HCT116 (cell line): ENCODE results near the gene PLAU. TPM values are rescaled to one million over a fixed set of nuclear protein-coding genes. Genes with fewer than 3 reads are reported as not detected.

Source experiments
- ATAC-seq: fragments of 200-7000 bp; cut with Tn5 transposase; 2 replicates; pipeline ENCODE4 v1.9.1; 2020; ENCODE audit warnings: mild to moderate bottlenecking, moderate library complexity
- BruUV-seq: library from RNA; stranded (reverse); fragments of 400-500 nt; replicated peaks from 2 replicates; lab custom pipeline; 2021; lab: Mats Ljungman, UMichigan
- CTCF ChIA-PET: fragments of 300-600 bp; sonication (Branson Sonifier 250); formaldehyde crosslinking; loops from one replicate; lab custom pipeline; 2021; ENCODE audit warnings: antibody characterized with exemption; lab: Charles Lee
- POLR2A ChIA-PET: fragments of 300-600, 350-600 bp; sonication (Branson Sonifier 250); formaldehyde crosslinking; loops from one replicate; lab custom pipeline; 2021; ENCODE audit warnings: antibody characterized with exemption; lab: Charles Lee
- RAD21 ChIA-PET, 2 experiments: fragments of 300-600 bp; sonication (Branson Sonifier 250); formaldehyde crosslinking; loops; one replicate each; lab custom pipeline; 2023; ENCODE audit warnings: low total read pairs in 2 of 2; ENCODE audit not compliant: uncharacterized antibody in 2 of 2, unreplicated experiment in 2 of 2, low non-redundant PET in 1 of 2; lab: Charles Lee
- DNase-seq: peaks from one replicate; pipeline ENCODE4 v3.0.0-alpha.2; 2010; ENCODE audit warnings: low read depth, low spot score
- H2AFZ ChIP-seq: fragments of 200-600 bp; shearing (Covaris generic), sonication (generic); 2 replicates; pipeline ENCODE4 v1.6.1; 2017; ENCODE audit warnings: low read depth, mixed run types, mixed read lengths, antibody characterized with exemption, low read length; ENCODE audit not compliant: poor library complexity, severe bottlenecking
- H3K27ac ChIP-seq: 2 replicates; pipeline ENCODE4 v1.5.1; 2012; ENCODE audit warnings: low read depth, low read length
- H3K27me3 ChIP-seq: fragments of 200-600 bp; sonication (generic); 2 replicates; pipeline ENCODE4 v1.6.1; 2016; ENCODE audit warnings: mixed run types, low read length, mixed read lengths; ENCODE audit not compliant: insufficient read depth
- H3K36me3 ChIP-seq, 2 experiments: fragments of 200-500 bp in 1 of 2; fragments of 200-600 bp in 1 of 2; sonication (Bioruptor generic) in 1 of 2; sonication (generic) in 1 of 2; 2 replicates each; pipeline versions ENCODE4 v1.5.1 to v1.6.1; 2014 to 2016; ENCODE audit warnings: low read length in 2 of 2, inconsistent platforms in 1 of 2, mixed read lengths in 1 of 2, mixed run types in 1 of 2; ENCODE audit not compliant: insufficient read depth in 2 of 2, control insufficient read depth in 1 of 2
- H3K4me1 ChIP-seq, 2 experiments: fragments of 200-600 bp in 1 of 2; sonication (generic) in 1 of 2; 2 replicates each; pipeline versions ENCODE4 v1.5.1 to v1.6.1; 2012 to 2017; ENCODE audit warnings: low read length in 2 of 2, inconsistent platforms in 1 of 2, mild to moderate bottlenecking in 1 of 2, mixed read lengths in 1 of 2, mixed run types in 1 of 2, moderate library complexity in 1 of 2; ENCODE audit not compliant: insufficient read depth in 2 of 2, control insufficient read depth in 1 of 2
- H3K4me2 ChIP-seq: fragments of 200-600 bp; sonication (generic); 2 replicates; pipeline ENCODE4 v1.6.1; 2017; ENCODE audit warnings: mixed run types, low read length, mixed read lengths
- H3K4me3 ChIP-seq, 2 experiments: fragments of 200-600 bp in 1 of 2; sonication (generic) in 1 of 2; replicated peaks in 1 of 2; 2 replicates each; pipeline ENCODE4 v1.5.1; 2011 to 2016; ENCODE audit warnings: low read length in 2 of 2, control low read depth in 1 of 2, low read depth in 1 of 2, mild to moderate bottlenecking in 1 of 2, mixed read lengths in 1 of 2, mixed run types in 1 of 2
- H3K79me2 ChIP-seq: fragments of 200-600 bp; sonication (generic); 2 replicates; pipeline ENCODE4 v1.6.1; 2017; ENCODE audit warnings: mild to moderate bottlenecking, mixed run types, low read length, moderate library complexity, mixed read lengths; ENCODE audit not compliant: insufficient read depth
- H3K9ac ChIP-seq: fragments of 200-600 bp; sonication (generic); 2 replicates; pipeline ENCODE4 v1.6.1; 2016; ENCODE audit warnings: low read length, mixed read lengths
- H3K9me2 ChIP-seq: fragments of 200-600 bp; sonication (generic), shearing (Covaris generic); 2 replicates; pipeline ENCODE4 v1.6.1; 2017; ENCODE audit warnings: mixed run types, mild to moderate bottlenecking, moderate library complexity; ENCODE audit not compliant: insufficient read depth
- H3K9me3 ChIP-seq, 2 experiments: fragments of 200-500 bp in 1 of 2; fragments of 200-600 bp in 1 of 2; sonication (Bioruptor generic) in 1 of 2; sonication (generic) in 1 of 2; 2 replicates each; pipeline ENCODE4 v1.6.1; 2014 to 2017; ENCODE audit warnings: low read length in 2 of 2, mixed read lengths in 2 of 2, inconsistent platforms in 1 of 2, low read depth in 1 of 2, mild to moderate bottlenecking in 1 of 2, mixed run types in 1 of 2, moderate library complexity in 1 of 2; ENCODE audit not compliant: control insufficient read depth in 1 of 2, insufficient read depth in 1 of 2
- H4K20me1 ChIP-seq: fragments of 200-600 bp; sonication (generic), shearing (Covaris generic); 2 replicates; pipeline ENCODE4 v1.6.1; 2017; ENCODE audit warnings: mixed run types, mild to moderate bottlenecking, moderate library complexity; ENCODE audit not compliant: insufficient read depth
- CEBPB ChIP-seq: IDR thresholded peaks from 2 replicates; pipeline ENCODE4 v1.6.1; 2012; ENCODE audit warnings: low read depth
- POLR2AphosphoS5 ChIP-seq: IDR thresholded peaks from 2 replicates; pipeline ENCODE4 v1.6.1; 2011; ENCODE audit warnings: mild to moderate bottlenecking, low read depth, low read length, moderate library complexity
- TCF7L2 ChIP-seq: IDR thresholded peaks from 2 replicates; pipeline ENCODE4 v1.7.0; 2011; ENCODE audit warnings: borderline replicate concordance, inconsistent platforms; ENCODE audit not compliant: insufficient read depth, insufficient read length; ENCODE audit errors: extremely low read depth
- ZNF274 ChIP-seq: fragments of 200-500 bp; sonication (Bioruptor generic); IDR thresholded peaks from 2 replicates; pipeline ENCODE4 v1.6.1; 2014; ENCODE audit warnings: mild to moderate bottlenecking, low read depth, low read length, inconsistent platforms
- intact Hi-C: fragments of 100-400 bp; cut with micrococcal nuclease; formaldehyde crosslinking; loops from 2 replicates; pipeline ENCODE4 v1.10.0; 2022
- total RNA-seq: library from RNA; stranded (reverse); gene quantifications from one replicate; pipeline ENCODE4 v1.2.1, GENCODE V29; 2021; ENCODE audit not compliant: unreplicated experiment
- TF ChIP-seq, protein P1 (sequence below): IDR thresholded peaks from 2 replicates; pipeline ENCODE4 v1.6.1; 2012; ENCODE audit warnings: low read depth
- TF ChIP-seq, protein P2 (sequence below), 3 experiments: fragments of 200-600 bp in 1 of 3; sonication (generic) in 1 of 3; IDR thresholded peaks in 2 of 3; conservative IDR thresholded peaks in 1 of 3; 2 replicates each; pipeline ENCODE4 v1.5.1; 2012 to 2017; ENCODE audit warnings: low read depth in 2 of 3, low read length in 2 of 3, antibody characterized with exemption in 1 of 3, borderline replicate concordance in 1 of 3, control low read depth in 1 of 3, mild to moderate bottlenecking in 1 of 3, mixed read lengths in 1 of 3, mixed run types in 1 of 3, moderate library complexity in 1 of 3; ENCODE audit not compliant: insufficient read depth in 1 of 3

The PLAU gene
- total RNA-seq, 1 experiment from 2014 or later: 60.3 TPM

DNA sequence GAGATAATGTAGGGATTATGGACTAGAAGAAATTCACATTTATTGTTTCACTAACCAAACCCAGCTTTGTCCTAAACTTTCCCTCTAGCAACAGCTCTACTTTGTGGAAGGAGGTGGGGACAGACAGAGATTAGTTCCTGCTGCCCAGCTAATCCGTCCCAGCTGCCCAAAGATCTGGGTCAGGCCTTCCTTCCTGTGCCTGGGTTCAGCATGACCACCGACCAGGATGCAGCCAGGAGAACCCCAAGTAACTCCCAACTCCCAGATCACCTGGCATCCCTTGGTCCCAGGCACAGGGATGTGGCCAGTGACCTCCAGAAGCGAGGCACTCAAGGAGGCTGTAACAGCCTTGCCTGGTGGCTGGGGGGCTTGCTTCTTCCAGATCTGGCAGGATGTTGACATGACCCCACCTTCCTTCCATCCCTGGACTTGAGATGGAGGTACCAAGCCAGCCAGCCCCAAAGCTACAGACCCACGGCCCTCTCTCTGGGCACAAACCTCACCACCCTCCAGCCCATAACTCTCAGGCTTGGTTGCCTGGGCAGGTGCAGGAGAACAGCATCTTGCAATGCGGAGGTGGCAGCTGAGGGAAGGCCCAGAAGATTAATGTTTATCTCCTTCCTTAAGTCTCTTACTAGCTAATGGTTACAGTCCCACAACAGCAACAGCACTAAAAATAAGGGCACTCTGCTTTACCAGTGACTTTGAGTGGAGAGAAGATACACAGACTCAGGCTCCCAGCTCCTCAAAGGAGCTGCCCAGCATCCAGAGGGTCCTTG lies 47.7 kb upstream of the PLAU start:
- CTCF ChIA-PET: interaction anchor here (1.0 to 1.1 kb wide), 2 partner anchors 16 to 218 kb away, joined by 3 to 6 read pairs; no protein-coding TSS in a partner anchor
- peaks cover 11% of the 10 kb centered on the region; the same call in 1 of the 2 replicates for H3K79me2 ChIP-seq
- H3K4me3 ChIP-seq: no peak overlapping the region
- DNase-seq (no peak), ATAC-seq (no peak)
- no peaks in the 10 kb centered on the region for H4K20me1 ChIP-seq
- POLR2A ChIA-PET: no interaction called here
- no peak overlapping the region for H2AFZ ChIP-seq
- H3K27me3 ChIP-seq: no peaks in the 10 kb centered on the region
- BruUV-seq: no TSS peak
- RAD21 ChIA-PET: no interaction called here
- H3K9ac ChIP-seq: no peak overlapping the region
- H3K27ac ChIP-seq: no peak overlapping the region
- peaks cover 0 to 2% of the 10 kb centered on the region in 2 experiments; a peak in 1 of 4 replicates for H3K4me1 ChIP-seq
- H3K9me2 ChIP-seq: no peaks in the 10 kb centered on the region
- H3K4me2 ChIP-seq: no peak overlapping the region
- H3K9me3 ChIP-seq: no peaks in the 10 kb centered on the region
- intact Hi-C loops: no loop called here
- no peak for TF ChIP-seq TCF7L2
- TF ChIP-seq, protein P1, sequence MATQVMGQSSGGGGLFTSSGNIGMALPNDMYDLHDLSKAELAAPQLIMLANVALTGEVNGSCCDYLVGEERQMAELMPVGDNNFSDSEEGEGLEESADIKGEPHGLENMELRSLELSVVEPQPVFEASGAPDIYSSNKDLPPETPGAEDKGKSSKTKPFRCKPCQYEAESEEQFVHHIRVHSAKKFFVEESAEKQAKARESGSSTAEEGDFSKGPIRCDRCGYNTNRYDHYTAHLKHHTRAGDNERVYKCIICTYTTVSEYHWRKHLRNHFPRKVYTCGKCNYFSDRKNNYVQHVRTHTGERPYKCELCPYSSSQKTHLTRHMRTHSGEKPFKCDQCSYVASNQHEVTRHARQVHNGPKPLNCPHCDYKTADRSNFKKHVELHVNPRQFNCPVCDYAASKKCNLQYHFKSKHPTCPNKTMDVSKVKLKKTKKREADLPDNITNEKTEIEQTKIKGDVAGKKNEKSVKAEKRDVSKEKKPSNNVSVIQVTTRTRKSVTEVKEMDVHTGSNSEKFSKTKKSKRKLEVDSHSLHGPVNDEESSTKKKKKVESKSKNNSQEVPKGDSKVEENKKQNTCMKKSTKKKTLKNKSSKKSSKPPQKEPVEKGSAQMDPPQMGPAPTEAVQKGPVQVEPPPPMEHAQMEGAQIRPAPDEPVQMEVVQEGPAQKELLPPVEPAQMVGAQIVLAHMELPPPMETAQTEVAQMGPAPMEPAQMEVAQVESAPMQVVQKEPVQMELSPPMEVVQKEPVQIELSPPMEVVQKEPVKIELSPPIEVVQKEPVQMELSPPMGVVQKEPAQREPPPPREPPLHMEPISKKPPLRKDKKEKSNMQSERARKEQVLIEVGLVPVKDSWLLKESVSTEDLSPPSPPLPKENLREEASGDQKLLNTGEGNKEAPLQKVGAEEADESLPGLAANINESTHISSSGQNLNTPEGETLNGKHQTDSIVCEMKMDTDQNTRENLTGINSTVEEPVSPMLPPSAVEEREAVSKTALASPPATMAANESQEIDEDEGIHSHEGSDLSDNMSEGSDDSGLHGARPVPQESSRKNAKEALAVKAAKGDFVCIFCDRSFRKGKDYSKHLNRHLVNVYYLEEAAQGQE: no peak
- TF ChIP-seq POLR2AphosphoS5: no peak
- TF ChIP-seq ZNF274: no peak
- no peak for TF ChIP-seq CEBPB
- TF ChIP-seq, protein P2, sequence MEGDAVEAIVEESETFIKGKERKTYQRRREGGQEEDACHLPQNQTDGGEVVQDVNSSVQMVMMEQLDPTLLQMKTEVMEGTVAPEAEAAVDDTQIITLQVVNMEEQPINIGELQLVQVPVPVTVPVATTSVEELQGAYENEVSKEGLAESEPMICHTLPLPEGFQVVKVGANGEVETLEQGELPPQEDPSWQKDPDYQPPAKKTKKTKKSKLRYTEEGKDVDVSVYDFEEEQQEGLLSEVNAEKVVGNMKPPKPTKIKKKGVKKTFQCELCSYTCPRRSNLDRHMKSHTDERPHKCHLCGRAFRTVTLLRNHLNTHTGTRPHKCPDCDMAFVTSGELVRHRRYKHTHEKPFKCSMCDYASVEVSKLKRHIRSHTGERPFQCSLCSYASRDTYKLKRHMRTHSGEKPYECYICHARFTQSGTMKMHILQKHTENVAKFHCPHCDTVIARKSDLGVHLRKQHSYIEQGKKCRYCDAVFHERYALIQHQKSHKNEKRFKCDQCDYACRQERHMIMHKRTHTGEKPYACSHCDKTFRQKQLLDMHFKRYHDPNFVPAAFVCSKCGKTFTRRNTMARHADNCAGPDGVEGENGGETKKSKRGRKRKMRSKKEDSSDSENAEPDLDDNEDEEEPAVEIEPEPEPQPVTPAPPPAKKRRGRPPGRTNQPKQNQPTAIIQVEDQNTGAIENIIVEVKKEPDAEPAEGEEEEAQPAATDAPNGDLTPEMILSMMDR (IDR thresholded peaks at IDR 0.05 in 2 of 3, conservative IDR thresholded peaks at IDR 0.05 in 1 of 3; ENCODE audit: borderline replicate concordance in 1 of 3, insufficient read depth in 1 of 3, low read depth in 2 of 3, low read length in 2 of 3): no peak
- H3K36me3 ChIP-seq: peaks cover 18 to 36% of the 10 kb centered on the region in 2 experiments; a peak in 3 of 4 replicates
